ENCODE results near the gene DNAJA2.

The DNAJA2 gene

DNA sequence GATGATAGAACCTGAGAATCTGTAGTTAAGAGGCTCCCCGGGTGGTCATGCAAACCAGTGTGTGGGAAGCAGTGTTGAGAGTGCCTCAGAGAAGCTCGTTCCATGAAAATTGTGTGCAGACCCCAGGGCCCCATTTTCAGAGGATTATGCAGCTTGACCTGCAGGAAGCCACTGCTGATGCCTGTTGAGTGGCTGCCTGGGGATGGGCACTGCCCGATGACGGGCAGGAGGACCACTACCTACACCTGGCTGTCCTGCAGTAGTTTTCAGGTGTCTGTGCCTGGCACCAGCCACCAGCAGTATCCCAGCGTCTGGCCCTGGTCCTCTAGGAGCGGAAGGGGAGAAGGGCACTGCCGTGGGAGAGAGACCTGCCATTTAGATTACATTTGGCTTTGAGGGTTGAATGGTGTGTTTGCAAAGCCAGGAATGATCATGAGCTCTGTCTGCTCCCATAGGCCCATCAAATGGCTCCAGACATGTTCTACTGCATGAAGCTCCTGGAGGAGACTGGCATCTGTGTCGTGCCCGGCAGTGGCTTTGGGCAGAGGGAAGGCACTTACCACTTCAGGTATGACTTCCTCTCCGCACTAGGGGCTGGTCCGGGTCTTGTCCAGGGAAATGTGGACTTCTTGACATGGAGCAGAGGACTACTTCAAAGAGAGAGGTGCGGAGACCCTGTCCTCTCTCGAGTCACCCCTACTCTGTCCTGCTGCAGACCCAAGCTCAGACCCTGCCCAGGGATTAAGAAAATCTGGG lies 46.8 kb downstream of the DNAJA2 start:
- DNase-seq = no peak

GRCh38 chr16:46924402-46924801 lies 49.1 kb downstream of the DNAJA2 start:
- DNase-seq = no peak

DNA sequence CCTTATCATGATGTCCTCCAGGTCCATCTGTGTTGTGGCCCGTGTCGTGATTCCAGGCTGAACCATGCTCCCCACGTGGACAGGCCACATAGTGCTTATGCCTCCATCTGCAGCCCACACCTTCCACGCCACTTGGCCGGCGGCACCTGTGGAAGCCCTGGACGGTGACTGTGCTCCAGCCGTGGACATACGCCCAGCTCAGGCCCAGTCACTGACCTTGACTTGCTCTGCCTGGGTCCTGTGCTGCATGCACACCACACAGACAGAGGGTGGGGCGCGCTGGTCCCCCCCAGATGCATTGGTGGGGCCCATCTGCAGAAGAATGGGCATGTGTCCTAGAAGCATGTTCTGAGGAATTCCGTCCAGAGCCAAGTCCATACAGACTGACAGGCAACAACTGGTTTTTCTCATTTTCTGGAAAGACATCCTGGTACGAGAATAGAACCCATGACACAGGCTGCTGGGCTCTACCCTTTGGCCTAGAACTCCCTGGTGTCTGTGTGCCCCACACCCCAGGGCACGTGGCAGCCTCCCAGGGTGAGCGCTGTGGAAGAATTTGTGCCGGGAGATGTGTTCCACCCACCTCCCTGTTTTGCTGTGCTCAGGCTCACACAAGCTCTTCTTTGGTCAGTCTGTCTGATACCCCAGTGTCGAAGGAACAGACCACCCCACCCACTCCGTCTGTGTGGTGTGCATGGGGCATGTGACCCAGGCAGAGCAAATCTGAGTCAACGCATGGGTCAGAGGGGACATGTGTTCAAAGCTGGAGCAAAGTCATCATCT lies 49.8 kb downstream of the DNAJA2 start:
- no peak for DNase-seq

DNA sequence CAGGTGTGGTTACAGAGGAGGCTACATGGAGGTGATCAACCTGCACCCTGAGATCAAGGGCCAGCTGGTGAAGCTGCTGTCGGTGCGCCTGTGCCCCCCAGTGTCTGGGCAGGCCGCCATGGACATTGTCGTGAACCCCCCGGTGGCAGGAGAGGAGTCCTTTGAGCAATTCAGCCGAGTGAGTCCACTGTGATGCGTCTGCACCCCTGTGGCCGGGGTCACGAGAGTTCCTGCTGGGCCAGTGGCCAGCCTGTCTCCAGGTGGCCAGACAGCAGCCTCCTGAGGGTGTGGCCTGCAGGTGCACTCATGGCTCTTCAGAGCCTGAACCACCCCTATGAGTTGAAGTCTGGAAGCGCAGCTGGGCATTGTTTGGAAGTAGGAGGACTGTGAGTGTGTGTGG lies 51.2 kb downstream of the DNAJA2 start:
- DNase-seq = no peak

- DNase-seq = no peak
Measured at GRCh38 chr16:46920402-46921068, 52.9 kb downstream of the DNAJA2 start.

DNA sequence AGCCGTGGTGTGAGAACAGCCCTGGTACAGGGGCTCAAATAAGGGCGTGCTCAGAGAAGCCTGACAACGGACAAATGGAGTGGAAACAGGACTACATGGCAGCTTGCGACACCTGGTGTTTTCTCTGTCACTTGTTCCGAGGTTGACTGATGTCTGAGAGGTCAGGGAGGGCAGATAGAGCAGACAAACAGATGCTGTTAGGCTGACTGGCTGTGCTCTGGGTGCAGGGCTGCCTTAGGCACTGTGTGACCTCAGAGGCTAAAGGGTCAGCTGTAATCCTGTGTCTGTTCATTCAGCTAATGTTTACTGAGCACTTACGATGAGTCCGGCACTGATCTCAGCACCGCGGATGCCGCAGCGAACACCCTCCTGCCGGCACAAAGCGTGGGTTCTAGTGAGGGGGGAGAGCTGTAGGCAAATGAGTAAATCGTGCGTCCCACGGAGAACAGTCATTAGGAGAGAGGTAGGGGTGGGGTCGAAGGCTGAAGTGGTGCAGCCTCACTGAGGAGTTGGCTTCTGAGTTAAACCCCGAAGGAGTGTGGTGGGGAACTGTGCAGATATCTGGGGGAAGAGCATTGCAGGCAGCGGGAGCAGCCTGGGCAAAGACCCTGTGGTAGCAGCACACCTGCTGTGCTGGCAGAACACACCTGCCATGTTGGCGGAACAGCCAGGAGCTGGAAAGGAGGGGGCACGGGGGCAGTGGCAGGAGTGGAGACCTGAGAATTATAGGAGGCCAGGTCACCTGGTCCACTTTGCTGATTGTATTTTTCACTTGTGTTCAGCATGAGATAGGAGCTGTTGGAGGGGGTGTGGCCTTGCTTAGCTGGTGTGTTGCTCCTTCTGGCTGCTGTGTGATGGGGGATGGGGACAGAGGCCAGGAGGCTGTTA lies 54.3 kb downstream of the DNAJA2 start:
- DNase-seq = no peak

DNA sequence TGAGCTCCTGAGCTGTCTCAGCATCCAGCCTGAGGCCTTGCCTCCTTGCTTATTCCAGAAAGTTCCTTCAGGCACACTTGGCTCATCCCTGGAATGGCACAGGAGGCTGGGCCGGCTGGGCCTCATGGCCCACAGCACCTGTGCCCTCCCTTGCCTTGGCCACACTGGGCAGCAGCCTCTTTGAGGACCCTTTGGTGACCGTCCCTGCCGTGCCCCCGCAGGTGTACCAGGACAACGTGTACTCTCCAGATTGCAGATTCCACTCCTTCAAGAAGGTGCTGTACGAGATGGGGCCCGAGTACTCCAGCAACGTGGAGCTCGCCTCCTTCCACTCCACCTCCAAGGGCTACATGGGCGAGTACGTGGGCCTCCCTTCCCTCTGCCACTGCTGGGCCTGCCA lies 55.1 kb downstream of the DNAJA2 start:
- DNase-seq = no peak

GRCh38 chr16:46916980-46917379 lies 56.5 kb downstream of the DNAJA2 start:
- peak; percentile 69 for DNase-seq

- DNase-seq = no peak
Measured at GRCh38 chr16:46915483-46916025, 57.9 kb downstream of the DNAJA2 start.

DNA sequence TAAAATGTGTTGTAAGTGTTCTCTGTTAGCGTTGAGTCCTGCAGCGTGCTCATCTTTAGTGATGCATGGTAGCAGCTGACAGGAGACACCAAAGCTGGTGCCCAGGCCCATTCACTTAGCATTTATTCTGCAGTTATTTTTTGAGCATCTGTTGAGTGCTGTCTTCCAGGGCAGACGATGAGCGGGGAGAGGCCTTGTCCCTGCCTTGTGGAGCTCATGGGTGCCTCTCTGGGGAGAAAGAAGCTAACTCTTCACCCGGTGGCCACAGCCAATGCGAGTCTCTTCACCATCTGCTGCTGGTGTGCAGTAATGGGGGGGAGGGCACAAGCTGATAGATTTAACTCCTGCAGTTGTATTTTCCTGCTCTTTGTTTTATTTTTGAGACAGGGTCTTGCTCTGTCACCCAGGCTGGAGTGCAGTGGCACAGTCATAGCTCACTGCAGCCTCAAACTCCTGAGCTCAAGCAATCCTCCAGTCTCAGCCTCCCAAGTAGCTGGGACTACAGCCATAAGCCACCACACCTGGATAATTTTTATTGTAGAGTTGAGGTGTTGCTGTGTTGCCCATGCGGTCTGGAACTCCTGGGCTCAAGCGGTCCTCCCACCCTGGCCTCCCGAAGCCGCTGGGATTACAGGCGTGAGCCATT lies 58.8 kb downstream of the DNAJA2 start:
- DNase-seq = no peak

DNA sequence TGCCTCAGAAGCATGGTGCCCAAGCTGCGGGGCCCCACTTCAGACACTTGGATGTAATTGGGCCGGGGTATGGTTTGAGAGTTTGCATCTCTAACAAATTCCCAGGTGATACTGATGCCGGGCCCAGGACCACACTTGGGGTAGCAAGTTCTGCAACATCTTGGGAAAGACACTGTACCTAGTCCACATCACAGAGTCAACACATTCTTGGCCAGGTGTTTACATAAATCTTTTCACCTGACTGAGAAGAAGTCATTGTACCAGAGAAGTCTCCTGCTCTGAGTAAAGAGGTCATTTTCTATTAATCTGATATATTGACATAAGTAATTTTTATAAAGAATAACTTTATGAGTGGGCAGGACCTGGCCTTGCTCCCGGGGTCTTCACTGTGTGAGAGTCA lies 61.8 kb downstream of the DNAJA2 start:
- no peak for DNase-seq

DNA sequence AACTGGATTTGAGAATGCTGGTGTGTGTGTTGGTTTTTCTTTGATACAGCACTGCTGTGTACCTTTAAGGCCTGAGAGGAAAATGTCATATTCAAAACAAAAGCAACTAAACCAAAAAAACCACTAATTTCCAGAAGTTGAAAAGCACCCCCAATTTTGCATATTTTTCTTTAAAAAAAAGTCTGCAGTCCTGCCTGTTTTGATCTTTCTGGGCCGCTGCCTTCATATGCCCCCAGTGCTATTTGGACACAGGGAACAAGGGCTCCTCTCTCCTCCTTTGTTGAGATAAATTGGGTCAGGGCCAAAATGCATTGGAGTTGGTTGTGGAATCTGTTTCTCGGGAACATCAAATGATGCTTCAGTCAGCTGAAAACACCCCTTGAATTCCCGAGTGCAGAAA lies 62.4 kb downstream of the DNAJA2 start:
- no peak for DNase-seq

DNA sequence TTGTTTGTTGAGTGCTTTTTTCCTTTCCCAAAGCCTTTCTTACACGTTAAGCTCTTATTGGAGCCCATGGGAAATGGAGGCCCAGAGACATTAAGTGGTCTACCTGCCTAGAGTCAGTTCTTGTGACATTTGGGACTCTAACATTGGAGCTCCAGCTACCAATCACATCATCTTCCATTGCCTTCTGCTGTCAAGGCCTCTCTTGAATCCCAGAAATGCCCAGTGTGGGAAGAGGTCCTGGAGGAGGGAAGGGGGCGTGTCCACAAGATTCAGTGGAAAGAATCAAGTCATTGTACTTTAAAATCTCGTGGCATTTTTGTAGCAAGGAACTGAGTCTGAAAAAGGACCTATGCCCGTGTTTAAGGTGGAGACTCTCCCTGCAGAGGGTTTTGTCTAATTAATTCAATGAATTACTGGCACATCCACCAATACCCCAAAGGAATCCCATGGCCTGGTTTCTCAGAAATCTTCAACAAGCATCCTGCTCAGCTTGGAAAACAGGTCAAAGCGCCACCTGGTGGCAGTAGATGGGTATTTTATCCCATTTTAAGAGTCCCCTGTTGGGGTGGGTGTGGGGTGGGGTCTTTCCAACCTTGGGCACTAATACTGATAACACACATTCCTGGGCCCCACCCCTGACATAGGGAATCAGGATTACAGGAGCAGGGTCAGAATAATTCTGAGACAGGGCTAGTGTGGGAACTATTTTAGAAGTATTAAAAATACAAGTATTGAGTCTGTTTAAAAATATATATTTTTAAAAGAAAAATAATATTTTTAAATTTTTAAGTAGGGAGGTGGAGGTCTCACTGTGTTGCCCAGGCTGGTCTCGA lies 64.7 kb downstream of the DNAJA2 start:
- DNase-seq = peak; percentile 68

- DNase-seq = no peak
Measured at GRCh38 chr16:46907061-46907774, 66.3 kb downstream of the DNAJA2 start.

GRCh38 chr16:46906360-46907060 lies 67.0 kb downstream of the DNAJA2 start:
- no peak for DNase-seq

Measured in 8988T (cell line).